Hair follicular keratinocyte (primary cell): ENCODE measurements around the gene IGLL5. TPM values are rescaled to one million over a fixed set of nuclear protein-coding genes. Genes with fewer than 3 reads are reported as not detected.

Experiments used
- total RNA-seq: library from RNA; depleted of rRNA; stranded (reverse); fragments of >200 nt; gene quantifications from 2 replicates; pipeline ENCODE4 v1.2.3, GENCODE V29; 2015

IGLL5 gene
- total RNA-seq: not detected in 2 replicates

DNA sequence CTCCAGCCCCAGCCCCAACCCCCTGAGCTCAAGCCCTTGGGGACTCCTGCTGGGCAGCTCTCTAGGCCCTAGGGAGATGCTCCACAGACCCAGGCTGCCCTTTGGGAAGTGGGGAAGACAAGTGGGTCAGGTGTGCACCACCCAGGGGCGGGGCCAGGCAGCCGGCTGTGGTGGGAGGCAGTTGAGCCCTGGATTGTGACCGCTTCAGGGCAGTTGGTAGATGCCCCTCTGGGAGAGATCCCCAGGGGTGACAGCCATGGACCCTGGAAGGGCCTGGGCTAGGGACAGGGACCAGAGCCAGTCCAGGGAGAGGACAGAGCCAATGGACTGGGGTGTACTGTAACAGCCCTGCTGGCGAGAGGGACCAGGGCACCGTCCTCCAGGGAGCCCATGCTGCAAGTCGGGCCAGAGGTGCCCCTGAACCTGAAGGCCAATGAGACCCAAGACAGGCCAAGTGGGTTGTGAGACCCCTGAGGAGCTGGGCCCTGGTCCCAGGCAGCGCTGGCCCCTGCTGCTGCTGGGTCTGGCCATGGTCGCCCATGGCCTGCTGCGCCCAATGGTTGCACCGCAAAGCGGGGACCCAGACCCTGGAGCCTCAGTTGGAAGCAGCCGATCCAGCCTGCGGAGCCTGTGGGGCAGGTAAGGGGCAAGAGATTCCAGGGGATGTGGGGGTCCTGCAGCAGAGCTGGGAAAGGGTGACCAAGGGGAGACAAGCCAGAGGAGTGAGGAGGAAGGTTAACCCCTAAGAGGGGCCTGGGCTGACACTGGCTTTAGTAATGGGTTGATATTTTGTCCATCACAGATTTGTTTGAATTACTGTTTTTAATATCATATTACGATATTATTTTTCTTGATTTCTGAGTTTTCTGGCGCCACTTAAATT, at the start of gene IGLL5:
TSS of gene IGLL5 (plus strand) at position 196 of the 883 bp plus-strand sequence. CDS start at position 434, 238 bp downstream.

Other genes with a start within 250 kb of the IGLL5 start
- not detected in 2 replicates for gene GGTLC2, start 243.2 kb upstream of the IGLL5 start, total RNA-seq
- 0.08 TPM in 1 of 2 replicates, not detected in the other for gene GNAZ, start 182.7 kb downstream of the IGLL5 start, total RNA-seq